ENCODE results near the gene PLAU.

DNA sequence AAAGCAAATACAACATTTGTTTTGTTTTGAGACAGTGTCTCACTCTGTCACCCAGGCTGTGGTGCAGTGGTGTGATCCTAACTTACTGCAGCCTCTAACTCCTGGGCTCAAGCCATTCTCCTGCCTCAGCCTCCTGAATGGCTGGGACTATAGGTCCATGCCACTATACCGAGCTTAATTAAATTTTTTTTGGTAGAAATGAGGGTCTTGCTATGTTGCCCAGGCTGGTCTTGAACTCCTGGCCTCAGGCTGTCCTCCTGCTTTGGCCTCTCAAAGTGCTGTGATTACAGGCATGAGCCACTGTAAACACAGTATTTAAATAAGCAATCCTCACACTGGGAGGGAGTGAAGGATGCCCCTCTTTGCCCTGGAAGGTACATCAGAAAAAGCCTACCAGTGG is 32.6 kb upstream of the PLAU start:
- TF ChIP-seq, protein P1, sequence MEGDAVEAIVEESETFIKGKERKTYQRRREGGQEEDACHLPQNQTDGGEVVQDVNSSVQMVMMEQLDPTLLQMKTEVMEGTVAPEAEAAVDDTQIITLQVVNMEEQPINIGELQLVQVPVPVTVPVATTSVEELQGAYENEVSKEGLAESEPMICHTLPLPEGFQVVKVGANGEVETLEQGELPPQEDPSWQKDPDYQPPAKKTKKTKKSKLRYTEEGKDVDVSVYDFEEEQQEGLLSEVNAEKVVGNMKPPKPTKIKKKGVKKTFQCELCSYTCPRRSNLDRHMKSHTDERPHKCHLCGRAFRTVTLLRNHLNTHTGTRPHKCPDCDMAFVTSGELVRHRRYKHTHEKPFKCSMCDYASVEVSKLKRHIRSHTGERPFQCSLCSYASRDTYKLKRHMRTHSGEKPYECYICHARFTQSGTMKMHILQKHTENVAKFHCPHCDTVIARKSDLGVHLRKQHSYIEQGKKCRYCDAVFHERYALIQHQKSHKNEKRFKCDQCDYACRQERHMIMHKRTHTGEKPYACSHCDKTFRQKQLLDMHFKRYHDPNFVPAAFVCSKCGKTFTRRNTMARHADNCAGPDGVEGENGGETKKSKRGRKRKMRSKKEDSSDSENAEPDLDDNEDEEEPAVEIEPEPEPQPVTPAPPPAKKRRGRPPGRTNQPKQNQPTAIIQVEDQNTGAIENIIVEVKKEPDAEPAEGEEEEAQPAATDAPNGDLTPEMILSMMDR (IDR thresholded peaks at IDR 0.05; ENCODE audit: low read length), result no peak
- no peak for TF ChIP-seq EZH2 (IDR thresholded peaks at IDR 0.05; ENCODE audit: borderline replicate concordance, low read length)

Data from OCI-LY1 (cell line).